22Rv1 (cell line): ENCODE data around the gene AMBRA1.

Experiments used
- ZFX ChIP-seq: fragments of 450-650 bp; IDR thresholded peaks from 2 replicates; pipeline ENCODE4 v1.6.1; 2017; ENCODE audit warnings: antibody characterized with exemption, borderline replicate concordance
- TF ChIP-seq, protein P1 (sequence below): fragments of 450-650 bp; IDR thresholded peaks from 2 replicates; pipeline ENCODE4 v1.5.1; 2017; ENCODE audit warnings: mild to moderate bottlenecking

GRCh38 chr11:46475051-46475925 lies 118.5 kb downstream of the AMBRA1 start:
- TF ChIP-seq, protein P1, sequence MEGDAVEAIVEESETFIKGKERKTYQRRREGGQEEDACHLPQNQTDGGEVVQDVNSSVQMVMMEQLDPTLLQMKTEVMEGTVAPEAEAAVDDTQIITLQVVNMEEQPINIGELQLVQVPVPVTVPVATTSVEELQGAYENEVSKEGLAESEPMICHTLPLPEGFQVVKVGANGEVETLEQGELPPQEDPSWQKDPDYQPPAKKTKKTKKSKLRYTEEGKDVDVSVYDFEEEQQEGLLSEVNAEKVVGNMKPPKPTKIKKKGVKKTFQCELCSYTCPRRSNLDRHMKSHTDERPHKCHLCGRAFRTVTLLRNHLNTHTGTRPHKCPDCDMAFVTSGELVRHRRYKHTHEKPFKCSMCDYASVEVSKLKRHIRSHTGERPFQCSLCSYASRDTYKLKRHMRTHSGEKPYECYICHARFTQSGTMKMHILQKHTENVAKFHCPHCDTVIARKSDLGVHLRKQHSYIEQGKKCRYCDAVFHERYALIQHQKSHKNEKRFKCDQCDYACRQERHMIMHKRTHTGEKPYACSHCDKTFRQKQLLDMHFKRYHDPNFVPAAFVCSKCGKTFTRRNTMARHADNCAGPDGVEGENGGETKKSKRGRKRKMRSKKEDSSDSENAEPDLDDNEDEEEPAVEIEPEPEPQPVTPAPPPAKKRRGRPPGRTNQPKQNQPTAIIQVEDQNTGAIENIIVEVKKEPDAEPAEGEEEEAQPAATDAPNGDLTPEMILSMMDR: no peak
- TF ChIP-seq ZFX: no peak
